Right ventricle myocardium inferior (tissue), 1 donor: Measurements from ENCODE around the gene WDR45B. TPM values are rescaled to one million over a fixed set of nuclear protein-coding genes. Genes with fewer than 3 reads are reported as not detected.
A peak's percentile ranks its signal among the peaks of the same experiment; 100 is the strongest.

Experiments
- ATAC-seq: fragments of 200-7000 bp; cut with Tn5 transposase; one replicate; pipeline ENCODE4 v1.9.1; 2020; ENCODE audit warnings: mild to moderate bottlenecking, moderate library complexity
- DNase-seq: peaks from one replicate; pipeline ENCODE4 v3.0.0; 2021; ENCODE audit errors: missing footprints
- intact Hi-C: fragments of 100-400 bp; cut with DNase I; formaldehyde crosslinking; loops from one replicate; pipeline ENCODE4 v1.11.0; 2022
- total RNA-seq: library from RNA; stranded (reverse); fragmentation: NEBNext Ultra II Directional; extraction: Animal tissue kit (Norgen Biotek cat#: 25700); gene quantifications from one replicate; pipeline ENCODE4 v1.2.1, GENCODE V29; 2021
- donor health status: DM: no; HTN: yes; CAD: no; lungs with severe emphysema.

The WDR45B gene
- total RNA-seq, 1 donor from 2014 or later, result 38.0 TPM

GRCh38 chr17:82679586-82680465 lies 31.6 kb upstream of the WDR45B start:
- intact Hi-C loops, result no loop called here
- ATAC-seq (peak; percentile 10), DNase-seq (no peak)

- no peak for DNase-seq
- intact Hi-C loops, result no loop called here
- no peak for ATAC-seq
Observed at GRCh38 chr17:82678265-82678891, 30.1 kb upstream of the WDR45B start.

DNA sequence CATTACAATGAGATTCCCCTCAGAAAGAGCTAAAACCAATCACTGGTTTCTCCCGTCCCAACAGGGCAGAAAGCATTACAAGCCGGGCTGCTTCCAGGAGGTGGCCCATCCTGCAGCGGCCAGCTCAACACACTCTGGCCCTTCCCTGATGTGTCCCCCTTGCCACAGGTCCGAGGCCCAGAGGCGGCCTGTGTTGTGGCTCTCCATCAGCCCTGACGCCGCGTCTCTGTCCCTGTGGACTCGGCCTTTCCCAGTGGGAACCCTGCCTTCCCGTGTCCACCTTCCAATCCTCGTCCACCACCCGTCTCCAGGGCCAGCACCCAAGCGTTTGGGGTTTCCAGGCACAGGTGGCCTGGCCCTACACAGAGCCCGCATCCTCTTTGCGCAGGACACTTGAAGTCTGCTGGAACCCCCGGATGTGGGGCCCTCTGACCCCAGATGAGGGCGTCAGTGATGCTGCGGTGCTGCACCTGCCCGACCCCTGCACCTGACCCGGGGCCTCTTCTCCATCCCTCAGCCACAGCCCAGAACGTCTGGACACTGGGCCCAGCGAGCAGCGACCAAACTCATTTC lies 29.2 kb upstream of the WDR45B start:
- no peak for DNase-seq
- ATAC-seq, result no peak
- intact Hi-C loops, result no loop called here

DNA sequence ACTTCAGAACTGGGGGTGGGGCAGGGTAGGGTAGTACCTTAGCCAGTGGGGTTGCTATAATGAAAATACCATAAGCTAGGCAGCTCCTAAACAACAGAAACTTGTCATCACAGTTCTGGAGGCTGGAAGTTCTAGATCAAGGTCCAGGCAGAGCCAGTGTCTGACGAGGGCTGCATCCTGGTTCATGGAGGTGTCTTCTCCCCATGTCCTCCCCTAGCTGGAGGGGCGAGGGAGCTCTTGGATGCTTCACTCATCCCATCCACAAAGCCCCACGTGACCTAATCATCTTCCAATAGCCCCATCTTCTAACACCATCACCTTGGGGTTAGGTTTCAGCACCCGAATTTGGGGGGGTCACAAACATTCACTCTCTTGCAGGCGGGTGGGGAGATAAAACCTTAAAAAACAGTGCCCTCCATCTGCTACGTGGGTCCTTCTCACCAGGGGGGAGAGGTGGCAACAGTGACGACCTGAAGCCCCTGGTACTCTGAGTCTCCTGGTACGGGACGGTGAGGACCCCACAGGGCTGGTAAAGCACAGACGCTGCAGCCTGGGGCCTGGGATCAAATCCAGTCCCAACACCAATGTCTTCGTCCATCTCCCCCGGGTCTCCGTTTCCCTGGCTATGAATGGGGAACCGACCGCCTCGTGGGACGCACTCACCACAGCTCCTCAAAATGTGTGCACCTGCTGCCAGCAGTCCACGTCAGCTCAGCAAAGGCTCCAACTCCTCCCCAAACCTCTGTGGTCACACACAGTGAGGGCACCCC lies 27.4 kb upstream of the WDR45B start:
- ATAC-seq (no peak), DNase-seq (no peak)
- intact Hi-C loops, result no loop called here

GRCh38 chr17:82674656-82675475 lies 26.6 kb upstream of the WDR45B start:
- intact Hi-C loops, result no loop called here
- DNase-seq, result no peak
- ATAC-seq, result peak; percentile 36

DNA sequence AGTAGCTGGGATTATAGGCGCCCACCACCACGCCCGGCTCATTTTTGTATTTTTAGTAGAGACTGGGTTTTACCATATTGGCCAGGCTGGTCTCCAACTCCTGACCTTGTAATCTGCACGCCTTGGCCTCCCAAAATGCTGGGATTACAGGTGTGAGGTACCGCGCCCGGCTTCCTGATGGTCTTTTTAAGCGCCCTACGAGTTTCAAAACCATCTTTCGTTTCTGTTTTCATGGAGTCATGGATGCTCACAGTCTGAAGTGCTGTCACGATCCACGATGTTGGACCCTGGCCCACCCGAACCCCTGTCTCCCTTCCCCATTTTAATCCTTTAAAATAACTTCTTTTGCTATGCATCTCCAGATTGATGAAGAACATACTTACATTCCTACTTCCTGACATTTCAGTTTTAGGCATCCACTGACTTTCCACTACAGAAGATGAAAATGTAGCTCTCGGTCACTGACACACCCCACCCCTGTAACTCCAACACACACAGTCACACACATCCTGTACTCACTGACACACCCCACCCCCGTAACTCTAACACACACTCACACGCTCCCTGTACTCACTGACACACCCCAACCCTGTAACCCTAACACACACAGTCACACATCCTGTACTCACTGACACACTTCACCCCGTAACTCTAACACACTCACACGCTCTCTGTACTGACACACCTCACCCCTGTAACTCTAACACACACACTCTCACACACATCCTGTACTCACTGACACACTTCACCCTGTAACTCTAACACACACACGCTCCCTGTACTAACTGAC lies 22.6 kb upstream of the WDR45B start:
- ATAC-seq, result no peak
- intact Hi-C loops, result no loop called here
- no peak for DNase-seq

DNA sequence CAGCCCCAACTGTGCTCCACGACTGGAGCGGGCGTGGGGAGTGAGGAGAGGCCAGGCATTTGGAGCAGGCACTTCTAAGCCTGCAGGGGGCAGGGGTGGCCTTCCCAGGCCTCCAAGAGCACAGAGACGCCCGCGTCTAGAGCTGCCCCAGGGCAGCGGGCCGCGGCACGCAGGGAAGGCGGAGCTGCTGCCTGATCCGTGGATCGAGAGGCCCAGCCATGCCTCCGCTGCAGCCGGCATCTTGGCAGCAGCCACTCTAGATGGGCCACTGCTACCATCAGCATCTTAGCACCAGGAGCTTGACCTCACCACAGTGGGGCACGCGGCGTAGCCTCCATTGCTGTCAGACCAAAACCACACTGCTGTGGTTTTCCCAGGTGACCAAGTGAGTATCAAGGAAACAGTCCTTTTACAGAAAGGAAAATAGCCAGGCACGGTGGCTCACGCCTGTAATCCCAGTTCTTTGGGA lies 20.4 kb upstream of the WDR45B start:
- DNase-seq (peak; percentile 79), ATAC-seq (peak; percentile 87)
- intact Hi-C loops, result loop anchor here (2.0 kb wide), 1 partner anchor 106 kb away; no protein-coding TSS in a partner anchor

DNA sequence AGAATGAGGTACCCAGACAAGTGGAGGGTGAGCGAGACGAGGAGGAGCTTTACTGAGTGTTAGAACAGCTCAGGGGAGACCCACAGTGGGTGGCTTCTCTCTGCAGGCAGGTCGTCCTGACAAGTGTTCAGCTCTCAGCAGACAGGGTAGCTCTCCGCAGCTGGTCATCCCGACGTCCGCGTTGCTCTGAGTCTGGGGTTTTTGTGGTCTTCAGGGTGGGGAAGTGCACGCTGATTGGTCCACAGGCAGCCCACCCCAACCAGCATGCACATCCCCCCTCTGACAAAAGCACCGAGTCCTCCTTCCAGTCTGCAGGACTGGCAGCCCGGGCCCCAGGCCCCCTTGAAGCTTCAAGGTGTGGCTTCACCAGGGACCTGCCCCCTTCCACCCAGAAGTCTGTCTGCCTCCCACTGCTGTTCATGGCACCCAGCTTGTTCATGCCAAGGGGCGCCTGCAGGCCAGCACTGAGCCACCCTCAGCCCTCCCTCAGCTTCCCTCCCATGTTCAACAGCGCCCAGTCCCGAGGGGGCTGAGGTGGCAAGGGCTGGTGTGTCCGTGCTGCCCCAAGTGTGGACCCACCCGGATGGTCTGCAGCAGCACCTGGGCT lies 19.9 kb upstream of the WDR45B start:
- peak; percentile 57 for DNase-seq
- intact Hi-C loops, result loop anchor here (2.0 kb wide), 1 partner anchor 107 kb away; no protein-coding TSS in a partner anchor
- no peak for ATAC-seq

DNA sequence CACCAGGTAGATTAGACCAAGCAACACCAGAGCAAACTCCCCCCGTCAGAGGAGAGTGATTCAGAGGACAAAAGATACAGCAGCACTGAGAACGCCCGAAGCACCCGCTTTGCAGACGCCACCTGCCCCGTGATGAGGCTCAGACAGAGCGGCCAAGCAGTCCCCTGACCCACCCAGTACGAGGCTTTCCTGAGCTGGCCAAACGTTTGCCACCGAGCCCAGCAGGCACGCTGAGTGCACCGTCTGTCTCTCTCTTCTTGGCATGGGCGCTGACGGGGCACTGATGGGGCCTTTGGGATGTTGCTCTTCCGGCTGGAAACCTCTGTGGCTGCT lies 19.4 kb upstream of the WDR45B start:
- ATAC-seq, result no peak
- intact Hi-C loops, result no loop called here
- DNase-seq, result peak; percentile 37

DNA sequence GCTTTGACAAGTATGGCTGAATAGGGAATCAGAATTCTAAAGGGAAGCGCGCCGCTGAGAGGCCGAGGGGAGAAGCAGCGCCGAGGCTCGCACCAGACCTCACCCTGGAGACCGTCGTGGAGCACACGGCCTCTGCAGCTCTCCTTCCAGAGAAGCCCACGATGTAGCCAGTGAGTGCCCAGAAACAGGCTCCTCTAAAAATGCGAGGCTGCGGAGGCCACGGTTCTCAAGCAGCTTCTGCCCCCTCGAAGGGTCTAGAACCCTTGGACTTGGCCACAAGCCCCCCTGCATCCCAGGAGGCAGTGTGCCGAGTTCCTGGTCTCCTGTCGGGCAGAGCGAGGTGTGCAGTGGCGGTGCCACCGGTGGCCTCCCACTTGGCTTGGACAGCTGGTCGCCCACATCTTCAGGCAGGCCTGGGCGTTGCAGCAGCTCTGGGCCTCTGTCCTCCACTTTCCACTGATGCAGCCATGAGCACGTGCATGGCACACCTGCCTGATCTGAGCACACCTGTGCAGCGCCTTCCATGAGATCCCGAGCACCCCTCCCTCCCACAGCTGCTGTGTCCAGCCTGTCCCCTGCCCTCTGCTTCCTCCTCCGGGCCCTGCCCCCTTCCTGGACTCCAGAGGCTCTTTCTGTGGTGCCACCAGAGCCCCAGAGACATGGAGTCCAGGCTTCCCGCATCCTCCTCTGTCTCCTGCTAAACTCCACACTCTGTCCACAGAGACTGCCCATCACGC lies 18.9 kb upstream of the WDR45B start:
- intact Hi-C loops, result no loop called here
- DNase-seq, result no peak
- no peak for ATAC-seq

DNA sequence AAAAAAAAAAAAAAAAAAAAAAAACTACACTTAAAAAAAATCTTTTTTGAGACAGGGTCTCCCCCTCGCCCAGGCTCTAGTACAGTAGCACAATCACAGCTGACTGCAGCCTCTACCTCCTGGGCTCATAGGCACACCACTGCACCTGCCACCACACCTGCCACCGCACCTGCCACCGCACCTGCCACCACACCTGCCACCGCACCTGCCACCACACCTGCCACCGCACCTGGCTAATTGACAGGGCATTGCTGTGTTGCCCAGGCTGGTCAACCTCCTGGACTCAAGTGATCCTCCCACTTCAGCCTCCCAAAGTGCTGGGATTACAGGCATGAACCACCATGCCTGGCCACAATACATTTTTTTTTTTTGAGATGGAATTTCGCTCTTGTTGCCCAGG lies 17.6 kb upstream of the WDR45B start:
- no peak for ATAC-seq
- intact Hi-C loops, result no loop called here
- no peak for DNase-seq

DNA sequence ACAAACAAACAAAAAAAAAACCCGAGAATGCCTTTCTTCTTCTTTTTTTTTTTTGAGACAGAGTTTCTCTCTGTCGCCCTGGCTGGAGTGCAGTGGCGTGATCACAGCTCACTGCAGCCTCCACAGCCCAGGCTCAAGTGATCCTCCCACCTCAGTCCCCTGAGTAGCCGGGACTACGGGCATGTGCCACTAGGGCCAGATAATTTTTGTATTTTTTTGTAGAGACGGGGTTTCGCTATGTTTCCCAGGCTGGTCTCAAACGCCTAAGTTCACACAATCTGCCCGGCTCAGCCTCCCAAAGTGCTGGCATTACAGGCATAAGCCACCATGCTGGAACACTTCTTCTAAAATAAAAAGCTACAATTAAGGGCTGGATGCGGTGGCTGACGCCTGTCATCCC lies 17.0 kb upstream of the WDR45B start:
- intact Hi-C loops, result no loop called here
- ATAC-seq (no peak), DNase-seq (no peak)

- intact Hi-C loops, result no loop called here
- ATAC-seq (no peak), DNase-seq (peak; percentile 64)
Observed at GRCh38 chr17:82664701-82665182, 16.5 kb upstream of the WDR45B start.

- ATAC-seq (no peak), DNase-seq (no peak)
- intact Hi-C loops, result no loop called here
Observed at GRCh38 chr17:82664276-82664575, 16.0 kb upstream of the WDR45B start.

GRCh38 chr17:82663381-82664275 lies 15.4 kb upstream of the WDR45B start:
- DNase-seq (peak; percentile 26), ATAC-seq (no peak)
- intact Hi-C loops, result no loop called here
